HG03571 (cell line): ENCODE results near the gene ZNF808.
"Not testable (repeated sequence)": the region's sequence is repeated elsewhere in the genome, so short reads cannot be mapped to it uniquely, and the experiment has no call there.

Experiments
- ATAC-seq: cut with Tn5 transposase; IDR thresholded peaks from one replicate; pipeline ENCODE4 v1.9.1; 2021; ENCODE audit not compliant: unreplicated experiment

Gene ZNF808

GRCh38 chr19:52592301-52592700, 64.8 kb downstream of the ZNF808 start:
- ATAC-seq: no peak

GRCh38 chr19:52593441-52593840, 66.0 kb downstream of the ZNF808 start:
- ATAC-seq: not testable (repeated sequence)

GRCh38 chr19:52599241-52599640, 71.8 kb downstream of the ZNF808 start:
- no peak for ATAC-seq

GRCh38 chr19:52600639-52601024, 73.2 kb downstream of the ZNF808 start:
- ATAC-seq: no peak

- ATAC-seq: peak; percentile 81
Observed at GRCh38 chr19:52601025-52601973, 73.8 kb downstream of the ZNF808 start.

- not testable (repeated sequence) for ATAC-seq
Observed at GRCh38 chr19:52601974-52602366, 74.5 kb downstream of the ZNF808 start.

- ATAC-seq: no peak
Observed at GRCh38 chr19:52602941-52603340, 75.5 kb downstream of the ZNF808 start.

GRCh38 chr19:52603558-52604207, 76.2 kb downstream of the ZNF808 start:
- ATAC-seq: no peak
